CD4-positive, alpha-beta memory T cell (primary cell): ENCODE data around the gene LIN7C. TPM values are rescaled to one million over a fixed set of nuclear protein-coding genes. Genes with fewer than 3 reads are reported as not detected.

Experiments used
- CTCF ChIA-PET: fragments of 350-600 bp; sonication (Branson Sonifier 250); formaldehyde crosslinking; loops from one replicate; lab custom pipeline; 2021; ENCODE audit warnings: inconsistent platforms; ENCODE audit not compliant: partially characterized antibody; lab: Charles Lee
- POLR2A ChIA-PET: fragments of 350-600 bp; sonication (Branson Sonifier 250); formaldehyde crosslinking; loops from one replicate; lab custom pipeline; 2021; ENCODE audit not compliant: partially characterized antibody; lab: Charles Lee
- DNase-seq, 5 donors: peaks; one replicate each; pipeline versions ENCODE4 v3.0.0 to v3.0.0-alpha.2; 2020 to 2022; ENCODE audit warnings: mixed read lengths in 1 of 5
- H3K27ac ChIP-seq: one replicate; pipeline ENCODE4 v1.7.0; 2013; ENCODE audit warnings: low read depth, low read length
- H3K27me3 ChIP-seq: 2 replicates; pipeline ENCODE4 v1.7.0; 2013; ENCODE audit warnings: mild to moderate bottlenecking, low read length, moderate library complexity; ENCODE audit not compliant: insufficient read depth
- H3K36me3 ChIP-seq: 2 replicates; pipeline ENCODE4 v1.7.0; 2013; ENCODE audit warnings: mild to moderate bottlenecking, low read length, moderate library complexity; ENCODE audit not compliant: insufficient read depth
- H3K4me1 ChIP-seq: 2 replicates; pipeline ENCODE4 v1.7.0; 2013; ENCODE audit warnings: mild to moderate bottlenecking, low read length, moderate library complexity; ENCODE audit not compliant: insufficient read depth
- H3K4me3 ChIP-seq, 2 donors: one replicate each; pipeline ENCODE4 v1.7.0; 2013; ENCODE audit warnings: low read length in 2 of 2, mild to moderate bottlenecking in 1 of 2
- H3K9me3 ChIP-seq, 2 donors: one replicate each; pipeline ENCODE4 v1.7.0; 2013; ENCODE audit warnings: low read length in 2 of 2, control low read depth in 1 of 2; ENCODE audit not compliant: control insufficient read depth in 1 of 2
- H3K27ac Mint-ChIP-seq, 7 donors: one replicate each; pipeline ENCODE4 v1.8.0; 2020 to 2021; ENCODE audit warnings: mixed read lengths in 7 of 7, mild to moderate bottlenecking in 6 of 7, inconsistent platforms in 3 of 7, moderate library complexity in 3 of 7
- H3K27me3 Mint-ChIP-seq, 2 donors: one replicate each; pipeline ENCODE4 v1.8.0; 2020 to 2021; ENCODE audit warnings: mixed read lengths in 2 of 2
- H3K36me3 Mint-ChIP-seq, 2 donors: one replicate each; pipeline ENCODE4 v1.8.0; 2020 to 2021; ENCODE audit warnings: mixed read lengths in 2 of 2, inconsistent platforms in 1 of 2, mild to moderate bottlenecking in 1 of 2
- H3K4me1 Mint-ChIP-seq, 4 donors: one replicate each; pipeline ENCODE4 v1.8.0; 2020 to 2021; ENCODE audit warnings: mixed read lengths in 4 of 4, mild to moderate bottlenecking in 1 of 4
- H3K4me3 Mint-ChIP-seq, 8 donors: one replicate each; pipeline ENCODE4 v1.8.0; 2020 to 2021; ENCODE audit warnings: mixed read lengths in 8 of 8, mild to moderate bottlenecking in 7 of 8, moderate library complexity in 6 of 8, inconsistent platforms in 3 of 8
- H3K9me3 Mint-ChIP-seq, 8 donors: one replicate each; pipeline ENCODE4 v1.8.0; 2020 to 2021; ENCODE audit warnings: mixed read lengths in 8 of 8, mild to moderate bottlenecking in 5 of 8, inconsistent platforms in 3 of 8, moderate library complexity in 1 of 8
- intact Hi-C: fragments of 100-400 bp; cut with micrococcal nuclease; formaldehyde crosslinking; loops from one replicate; pipeline ENCODE4 v1.15.1; 2023
- polyA plus RNA-seq, 2 donors: library from polyadenylated mRNA; unstranded; fragments of 300-500 nt; fragmentation: Illumina TruSeq; gene quantifications; one replicate each; pipeline ENCODE4 v1.2.3, GENCODE V29; 2021
- total RNA-seq, 2 experiments: library from RNA; stranded (reverse); gene quantifications; one replicate each; pipeline ENCODE4 v1.2.3, GENCODE V29; 2021

Gene LIN7C
- total and polyA plus RNA-seq, 4 experiments from 2014 or later, result 16.4 to 31.8 (median 24.3) TPM

- CTCF ChIA-PET, result no interaction called here
- Mint-ChIP-seq H3K4me1 (no peaks in the 10 kb centered on the region), H3K27ac (no peak overlapping the region), H3K4me3 (no peak overlapping the region), H3K27me3 (peaks cover 4% of the 10 kb centered on the region in 2 donors), H3K9me3 (no peaks in the 10 kb centered on the region), H3K36me3 (no peaks in the 10 kb centered on the region)
- DNase-seq, result no peak
- POLR2A ChIA-PET, result no interaction called here
- H3K4me1 ChIP-seq, result no peaks in the 10 kb centered on the region
- H3K9me3 ChIP-seq, result no peaks in the 10 kb centered on the region
- no peak overlapping the region for H3K4me3 ChIP-seq
- intact Hi-C loops, result no loop called here
- no peaks in the 10 kb centered on the region for H3K27me3 ChIP-seq
- no peak overlapping the region for H3K27ac ChIP-seq
- H3K36me3 ChIP-seq, result no peaks in the 10 kb centered on the region
These were observed 48.4 kb downstream of the LIN7C start for GRCh38 chr11:27458182-27458581.

- Mint-ChIP-seq H3K4me1 (no peaks in the 10 kb centered on the region), H3K9me3 (peaks cover 0 to 4% (median 0%) of the 10 kb centered on the region in 8 donors), H3K4me3 (no peak overlapping the region), H3K27me3 (peaks cover 4% of the 10 kb centered on the region in 2 donors), H3K27ac (no peak overlapping the region), H3K36me3 (no peaks in the 10 kb centered on the region)
- Histone ChIP-seq H3K4me3 (no peak overlapping the region), H3K27ac (no peak overlapping the region), H3K27me3 (no peaks in the 10 kb centered on the region), H3K9me3 (no peaks in the 10 kb centered on the region), H3K4me1 (no peaks in the 10 kb centered on the region), H3K36me3 (no peaks in the 10 kb centered on the region)
- intact Hi-C loops, result no loop called here
- ChIA-PET POLR2A (no interaction called here), CTCF (no interaction called here)
- no peak for DNase-seq
These were observed 49.7 kb downstream of the LIN7C start for GRCh38 chr11:27456795-27457329.

DNA sequence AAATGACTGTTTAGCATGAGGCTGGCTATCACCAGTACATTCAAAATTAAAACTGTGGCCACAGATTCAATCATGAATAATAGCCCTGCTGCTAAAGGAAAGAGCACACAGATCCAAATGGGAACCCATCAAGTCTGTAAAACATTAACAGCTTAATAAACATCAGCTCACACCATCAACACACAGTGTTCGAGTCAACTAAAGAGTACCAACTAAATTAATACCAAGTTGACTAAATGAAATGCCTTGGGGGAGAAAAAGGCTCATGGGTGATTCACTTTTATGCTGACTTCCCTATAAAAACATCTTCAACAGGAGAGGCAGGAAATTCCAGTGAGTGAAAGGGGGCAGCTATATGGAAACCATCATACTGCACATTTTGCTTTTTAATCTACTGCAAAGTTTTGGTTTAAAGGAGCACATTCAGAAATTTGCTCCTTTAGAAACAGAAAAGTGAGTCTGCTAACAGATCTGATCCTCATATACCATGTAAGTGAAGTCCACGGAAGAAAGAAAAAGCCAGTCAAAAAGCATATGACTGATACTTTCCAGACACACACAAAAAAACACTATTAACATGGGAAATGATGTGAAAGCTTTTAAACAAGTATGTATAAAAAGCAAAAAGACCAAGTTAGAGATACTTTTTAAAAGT, 50.3 kb downstream of the LIN7C start:
- H3K4me1 Mint-ChIP-seq, result no peaks in the 10 kb centered on the region
- intact Hi-C loops, result no loop called here
- DNase-seq, result no peak
- Histone ChIP-seq H3K27ac (no peak overlapping the region), H3K4me3 (no peak overlapping the region), H3K27me3 (no peaks in the 10 kb centered on the region), H3K9me3 (no peaks in the 10 kb centered on the region), H3K36me3 (no peaks in the 10 kb centered on the region), H3K4me1 (no peaks in the 10 kb centered on the region)
- peaks cover 1 to 2% of the 10 kb centered on the region in 2 donors for H3K27me3 Mint-ChIP-seq
- H3K27ac Mint-ChIP-seq, result no peak overlapping the region
- no peak overlapping the region for H3K4me3 Mint-ChIP-seq
- H3K36me3 Mint-ChIP-seq, result no peaks in the 10 kb centered on the region
- CTCF ChIA-PET, result interaction anchor here (1.9 kb wide), 1 partner anchor 30 kb away, joined by 4 read pairs; no protein-coding TSS in a partner anchor
- H3K9me3 Mint-ChIP-seq, result peaks cover 0 to 4% (median 0%) of the 10 kb centered on the region in 8 donors
- POLR2A ChIA-PET, result no interaction called here

GRCh38 chr11:27455667-27456066, 50.9 kb downstream of the LIN7C start:
- POLR2A ChIA-PET, result no interaction called here

DNA sequence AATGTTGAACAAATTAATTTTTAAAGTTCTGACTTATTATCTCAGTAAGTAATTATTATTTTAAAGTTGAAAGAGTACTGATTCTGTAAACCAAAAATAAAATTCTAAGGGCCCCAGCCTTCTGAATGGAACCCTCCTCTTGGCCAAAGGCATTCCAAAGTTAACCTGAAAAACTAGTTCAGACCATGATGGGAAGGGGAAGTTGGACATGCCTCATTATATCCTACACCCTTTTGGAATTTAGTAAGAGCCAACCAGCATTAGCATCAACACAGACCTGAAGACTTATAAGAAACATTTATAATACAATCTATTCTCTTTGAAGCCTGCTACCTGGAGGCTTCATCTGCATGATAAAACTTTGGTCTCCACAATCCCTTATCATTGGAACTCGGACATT, 52.9 kb downstream of the LIN7C start:
- POLR2A ChIA-PET, result no interaction called here
- intact Hi-C loops, result no loop called here
- peaks cover 0 to 4% (median 0%) of the 10 kb centered on the region in 8 donors for H3K9me3 Mint-ChIP-seq
- H3K9me3 ChIP-seq, result no peaks in the 10 kb centered on the region
- no peak overlapping the region for H3K4me3 Mint-ChIP-seq
- no peaks in the 10 kb centered on the region for H3K36me3 ChIP-seq
- no peak overlapping the region for H3K27ac Mint-ChIP-seq
- no peaks in the 10 kb centered on the region for H3K36me3 Mint-ChIP-seq
- no peaks in the 10 kb centered on the region for H3K4me1 Mint-ChIP-seq
- no peak overlapping the region for H3K27ac ChIP-seq
- H3K4me3 ChIP-seq, result no peak overlapping the region
- CTCF ChIA-PET, result no interaction called here
- no peaks in the 10 kb centered on the region for H3K27me3 ChIP-seq
- peaks cover 0 to 1% of the 10 kb centered on the region in 2 donors for H3K27me3 Mint-ChIP-seq
- DNase-seq, result no peak
- H3K4me1 ChIP-seq, result no peaks in the 10 kb centered on the region

More at GRCh38 chr11:27455667-27456066, 50.9 kb downstream of the LIN7C start:
- no peaks in the 10 kb centered on the region for H3K9me3 ChIP-seq
- Mint-ChIP-seq H3K4me1 (no peaks in the 10 kb centered on the region), H3K36me3 (no peaks in the 10 kb centered on the region), H3K4me3 (no peak overlapping the region), H3K9me3 (peaks cover 0 to 4% (median 0%) of the 10 kb centered on the region in 8 donors), H3K27me3 (peaks cover 1 to 2% of the 10 kb centered on the region in 2 donors), H3K27ac (no peak overlapping the region)
- H3K4me3 ChIP-seq, result no peak overlapping the region
- CTCF ChIA-PET, result interaction anchor here (1.9 kb wide), 1 partner anchor 30 kb away, joined by 4 read pairs; no protein-coding TSS in a partner anchor
- DNase-seq, result no peak
- no peaks in the 10 kb centered on the region for H3K4me1 ChIP-seq
- intact Hi-C loops, result no loop called here
- no peaks in the 10 kb centered on the region for H3K36me3 ChIP-seq
- no peaks in the 10 kb centered on the region for H3K27me3 ChIP-seq
- no peak overlapping the region for H3K27ac ChIP-seq

- H3K27me3 Mint-ChIP-seq, result peaks cover 0 to 1% of the 10 kb centered on the region in 2 donors
- Histone ChIP-seq H3K4me3 (no peak overlapping the region), H3K27me3 (no peaks in the 10 kb centered on the region), H3K27ac (no peak overlapping the region), H3K9me3 (no peaks in the 10 kb centered on the region), H3K36me3 (no peaks in the 10 kb centered on the region), H3K4me1 (no peaks in the 10 kb centered on the region)
- DNase-seq, result no peak
- H3K9me3 Mint-ChIP-seq, result peaks cover 0 to 4% (median 0%) of the 10 kb centered on the region in 8 donors
- no peak overlapping the region for H3K4me3 Mint-ChIP-seq
- ChIA-PET POLR2A (no interaction called here), CTCF (no interaction called here)
- intact Hi-C loops, result no loop called here
- no peak overlapping the region for H3K27ac Mint-ChIP-seq
- no peaks in the 10 kb centered on the region for H3K4me1 Mint-ChIP-seq
- no peaks in the 10 kb centered on the region for H3K36me3 Mint-ChIP-seq
These were observed 54.4 kb downstream of the LIN7C start for GRCh38 chr11:27452147-27452546.

DNA sequence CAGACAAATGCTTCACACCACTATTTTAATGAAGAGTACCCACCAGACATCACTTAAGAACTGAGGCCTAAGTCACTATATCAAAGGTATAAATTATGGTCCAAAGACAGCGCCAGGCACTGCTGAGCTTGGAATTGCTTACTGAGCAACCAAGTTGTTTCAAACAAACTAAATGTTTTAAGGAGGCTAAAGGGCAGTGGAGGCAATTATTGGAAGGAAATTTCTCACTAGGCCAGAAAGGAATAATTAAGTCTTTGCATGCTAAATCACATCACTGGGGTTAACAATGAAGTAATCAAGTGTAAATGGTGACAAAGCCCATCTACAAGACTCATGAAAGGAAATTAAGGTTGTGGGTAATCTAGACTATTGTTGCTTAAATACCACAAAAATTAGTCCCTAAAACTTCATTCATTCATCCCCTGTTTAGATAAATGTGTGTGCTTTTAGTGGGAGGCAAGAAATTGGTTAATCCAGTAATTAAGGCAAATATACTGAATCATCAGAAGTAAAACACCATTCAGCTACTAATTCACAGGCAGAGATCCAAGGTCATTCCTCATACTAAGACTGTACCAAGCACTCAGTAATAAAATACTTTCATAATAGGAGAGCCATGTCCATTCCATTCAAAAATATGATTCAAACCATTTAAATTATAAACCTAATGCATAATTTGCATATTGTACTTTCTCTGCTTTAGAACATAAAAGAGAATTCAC, 55.2 kb downstream of the LIN7C start:
- no peak overlapping the region for H3K27ac Mint-ChIP-seq
- DNase-seq, result no peak
- CTCF ChIA-PET, result no interaction called here
- no peaks in the 10 kb centered on the region for H3K36me3 Mint-ChIP-seq
- H3K4me3 Mint-ChIP-seq, result no peak overlapping the region
- peaks cover 0 to 4% (median 0%) of the 10 kb centered on the region in 8 donors for H3K9me3 Mint-ChIP-seq
- intact Hi-C loops, result no loop called here
- Histone ChIP-seq H3K4me3 (no peak overlapping the region), H3K27me3 (no peaks in the 10 kb centered on the region), H3K9me3 (no peaks in the 10 kb centered on the region), H3K27ac (no peak overlapping the region), H3K4me1 (no peaks in the 10 kb centered on the region), H3K36me3 (no peaks in the 10 kb centered on the region)
- H3K4me1 Mint-ChIP-seq, result no peaks in the 10 kb centered on the region
- H3K27me3 Mint-ChIP-seq, result peaks cover 0 to 1% of the 10 kb centered on the region in 2 donors
- POLR2A ChIA-PET, result no interaction called here
